SW 1271 (cell line): Measurements from ENCODE around the gene DDX18.
"Not testable (repeated sequence)": the region's sequence is repeated elsewhere in the genome, so short reads cannot be mapped to it uniquely, and the experiment has no call there.

Source experiments
- DNase-seq, 2 experiments: peaks; one replicate each; lab custom pipeline; 2025; lab: John Stamatoyannopoulos, UW

Gene DDX18

DNA sequence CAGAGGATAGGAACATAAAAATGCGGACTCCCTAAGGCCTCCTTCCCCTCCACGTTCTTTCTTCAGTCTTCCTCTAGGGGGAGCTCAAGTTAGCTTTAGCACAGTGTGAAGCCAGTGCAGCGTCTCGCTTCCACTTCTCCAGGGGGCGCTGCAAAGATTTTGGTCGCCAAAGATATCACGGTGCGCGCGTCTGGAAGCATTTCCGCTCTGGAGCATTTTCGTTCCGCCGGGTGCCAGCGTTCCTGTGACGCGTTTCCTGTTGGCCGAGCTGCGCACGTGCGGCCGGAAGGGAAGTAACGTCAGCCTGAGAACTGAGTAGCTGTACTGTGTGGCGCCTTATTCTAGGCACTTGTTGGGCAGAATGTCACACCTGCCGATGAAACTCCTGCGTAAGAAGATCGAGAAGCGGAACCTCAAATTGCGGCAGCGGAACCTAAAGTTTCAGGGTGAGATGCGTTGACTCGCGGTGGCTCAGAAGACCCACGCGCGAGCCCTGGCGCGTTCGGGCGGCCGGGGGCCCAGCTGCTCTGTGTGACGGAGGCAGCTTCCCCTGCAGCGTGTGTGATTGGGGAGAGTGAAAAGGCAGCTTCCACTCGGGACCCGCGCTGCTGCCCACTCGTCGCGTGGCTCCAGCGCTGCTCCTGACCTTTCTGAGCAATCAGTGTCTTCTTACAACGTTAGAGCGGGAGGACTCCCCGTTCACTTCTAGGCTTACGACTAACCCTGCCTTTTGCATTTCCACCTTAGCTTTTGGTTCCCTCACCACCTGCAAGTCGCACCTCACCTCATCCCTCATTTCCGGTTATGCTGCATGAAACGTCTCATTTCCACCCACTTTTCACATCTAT is at the start of gene DDX18:
DDX18 (plus strand) TSS at position 275 of the 848 bp plus-strand sequence; CDS start at position 362, 87 bp downstream.
- peak; percentile 96 to 98 for DNase-seq

- no peak for DNase-seq
Measured at GRCh38 chr2:117770730-117771129, 43.8 kb upstream of the DDX18 start.

DNA sequence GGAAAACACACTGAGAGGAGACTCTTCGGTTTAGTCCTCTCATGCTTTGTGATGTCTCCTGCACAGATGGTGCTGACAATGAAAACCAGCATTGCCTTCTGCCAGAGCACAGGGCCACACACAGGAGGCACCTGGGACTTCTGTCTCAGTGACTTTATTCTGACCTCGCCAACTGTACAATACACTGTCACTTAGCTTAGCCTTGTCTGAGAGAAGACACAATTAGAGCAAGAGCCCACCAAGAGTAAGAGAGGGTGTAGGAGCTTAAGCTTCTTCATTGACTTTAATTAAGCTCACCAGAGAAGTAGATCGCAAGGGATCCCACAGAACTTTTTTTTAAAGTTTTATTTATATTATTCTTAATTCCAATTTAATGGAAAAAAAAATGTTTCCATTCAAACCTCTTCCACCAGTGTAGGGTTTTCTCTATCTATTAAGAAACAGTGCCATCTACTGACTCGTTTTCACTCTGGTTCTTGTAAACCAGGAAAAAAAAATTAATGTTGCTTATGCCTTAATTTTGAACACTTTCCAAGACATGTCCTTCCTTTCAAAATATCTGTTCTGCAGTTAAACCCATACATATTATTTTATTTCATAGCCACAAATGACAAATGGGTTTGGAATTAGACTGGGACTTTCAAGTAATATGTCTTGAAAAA is 42.4 kb upstream of the DDX18 start:
- DNase-seq, result peak in 1 of 2 experiments; percentile 39

DNA sequence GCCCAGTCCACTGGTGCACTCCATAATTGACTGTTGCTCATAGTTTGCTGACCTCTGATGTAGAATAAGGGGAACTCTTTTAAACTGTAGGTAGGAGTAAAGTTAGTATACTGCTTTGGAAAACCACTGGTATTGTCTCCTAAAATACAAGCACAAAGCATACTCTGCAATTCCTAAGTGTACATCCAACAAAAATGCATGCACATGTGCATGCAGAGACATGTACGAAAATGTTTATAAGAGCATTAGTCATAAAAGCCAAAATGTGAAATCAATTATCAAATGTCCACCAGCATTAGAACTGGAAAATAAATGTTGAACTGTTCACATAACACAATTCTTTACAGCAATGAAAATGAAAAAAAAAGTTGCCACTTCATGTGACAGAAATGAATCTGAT is 39.8 kb upstream of the DDX18 start:
- no peak for DNase-seq

GRCh38 chr2:117775703-117776219 is 38.7 kb upstream of the DDX18 start:
- DNase-seq, result no peak

- no peak for DNase-seq
Measured at GRCh38 chr2:117776888-117777287, 37.6 kb upstream of the DDX18 start.

DNA sequence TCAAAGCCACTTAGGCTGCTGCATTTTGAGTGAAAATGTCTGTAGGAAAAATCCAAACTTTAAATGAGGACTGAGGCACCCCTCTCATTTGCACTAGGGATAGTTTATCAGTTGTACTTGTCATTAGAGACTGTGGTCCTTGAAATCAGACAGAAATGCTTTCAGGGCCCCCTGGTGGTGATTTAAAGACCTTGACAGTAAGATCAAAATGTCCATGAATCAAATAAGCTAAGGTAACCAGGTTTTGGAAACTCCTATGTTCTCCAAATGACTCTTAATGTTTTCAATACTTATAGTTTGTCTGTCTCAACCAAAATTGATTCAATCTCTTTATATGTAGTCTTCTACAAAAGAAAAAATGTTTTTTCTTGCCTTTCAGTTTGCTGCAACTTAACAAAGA is 28.8 kb upstream of the DDX18 start:
- DNase-seq, result peak in 1 of 2 experiments; percentile 45

- no peak for DNase-seq
Measured at GRCh38 chr2:117786520-117786919, 28.0 kb upstream of the DDX18 start.

DNA sequence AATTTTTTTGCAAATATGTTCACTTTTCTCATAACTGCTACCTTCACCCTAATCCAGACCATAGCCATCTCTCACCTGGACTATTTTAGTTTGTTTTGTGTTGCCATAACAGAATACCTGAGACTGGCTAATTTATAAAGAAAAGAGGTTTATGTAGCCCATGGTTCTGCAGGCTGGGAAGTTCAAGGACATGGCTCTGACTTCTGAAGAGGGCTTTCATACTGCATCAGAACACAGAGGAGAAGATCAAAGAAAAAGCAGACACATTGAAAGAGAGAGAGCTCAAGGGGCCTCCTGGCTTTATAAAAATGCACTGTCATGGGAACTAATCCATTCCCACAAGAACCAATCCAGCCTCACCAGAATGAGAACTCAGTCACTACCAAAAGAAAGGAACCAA is 25.0 kb upstream of the DDX18 start:
- no peak for DNase-seq

DNA sequence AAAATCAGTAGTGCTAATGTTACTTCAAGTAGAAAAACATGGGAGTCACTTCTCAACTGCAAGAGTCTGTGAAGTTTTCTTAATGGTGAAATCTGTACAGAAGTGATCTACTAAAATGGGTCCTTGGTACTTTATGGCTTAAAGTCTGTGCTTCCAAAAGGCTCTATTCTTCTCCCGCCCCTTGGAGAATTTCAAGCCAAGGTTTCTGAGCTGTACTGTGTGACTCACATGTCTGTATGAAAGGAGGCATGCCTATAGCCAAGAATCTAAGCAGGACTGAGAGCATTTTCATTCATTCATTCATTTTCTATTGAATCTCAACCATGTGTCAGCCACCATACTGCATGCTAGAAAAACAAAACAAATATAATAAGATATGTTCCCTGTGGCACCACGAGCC is 19.8 kb upstream of the DDX18 start:
- no peak for DNase-seq

DNA sequence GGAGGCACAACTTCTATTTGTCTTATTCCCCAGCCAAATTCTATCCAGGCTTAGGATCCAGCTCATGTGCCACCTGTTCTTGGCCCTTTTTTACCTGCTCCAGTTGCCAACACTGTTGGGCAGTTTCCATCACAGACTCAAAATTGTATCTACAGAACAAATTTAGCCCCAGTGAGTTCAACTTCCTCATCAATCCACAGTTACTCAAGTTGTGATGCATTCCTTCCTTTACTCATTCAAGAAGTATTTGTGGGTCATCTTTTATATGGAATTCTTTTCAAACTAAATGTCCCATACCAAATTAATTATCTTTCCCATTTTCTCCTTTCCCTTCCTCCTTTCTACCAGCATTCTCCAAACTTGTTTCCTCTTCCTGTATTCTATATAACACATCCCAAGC is 12.7 kb upstream of the DDX18 start:
- no peak for DNase-seq

DNA sequence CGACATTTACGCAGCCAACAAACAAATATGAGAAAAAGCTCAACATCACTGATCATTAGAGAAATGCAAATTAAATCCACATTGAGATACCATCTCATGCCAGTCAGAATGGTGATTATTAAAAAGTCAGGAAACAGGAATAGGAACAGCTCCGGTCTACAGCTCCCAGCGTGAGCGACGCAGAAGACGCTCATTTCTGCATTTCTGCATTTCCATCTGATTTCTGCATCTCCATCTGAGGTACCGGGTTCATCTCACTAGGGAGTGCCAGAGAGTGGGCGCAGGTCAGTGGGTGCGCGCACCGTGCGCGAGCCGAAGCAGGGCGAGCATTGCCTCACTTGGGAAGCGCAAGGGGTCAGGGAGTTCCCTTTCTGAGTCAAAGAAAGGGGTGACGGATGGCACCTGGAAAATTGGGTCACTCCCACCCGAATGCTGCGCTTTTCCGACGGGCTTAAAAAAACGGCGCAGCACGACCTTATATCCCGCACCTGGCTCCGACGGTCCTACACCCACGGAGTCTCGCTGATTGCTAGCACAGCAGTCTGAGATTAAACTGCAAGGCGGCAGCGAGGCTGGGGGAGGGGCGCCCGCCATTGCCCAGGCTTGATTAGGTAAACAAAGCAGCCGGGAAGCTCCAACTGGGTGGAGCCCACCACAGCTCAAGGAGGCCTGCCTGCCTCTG is 10.7 kb upstream of the DDX18 start:
- not testable (repeated sequence) for DNase-seq

- no peak for DNase-seq
Measured at GRCh38 chr2:117812443-117812842, 2.0 kb upstream of the DDX18 start.

- DNase-seq, result no peak
Measured at GRCh38 chr2:117815946-117816345, 1.5 kb downstream of the DDX18 start.

DNA sequence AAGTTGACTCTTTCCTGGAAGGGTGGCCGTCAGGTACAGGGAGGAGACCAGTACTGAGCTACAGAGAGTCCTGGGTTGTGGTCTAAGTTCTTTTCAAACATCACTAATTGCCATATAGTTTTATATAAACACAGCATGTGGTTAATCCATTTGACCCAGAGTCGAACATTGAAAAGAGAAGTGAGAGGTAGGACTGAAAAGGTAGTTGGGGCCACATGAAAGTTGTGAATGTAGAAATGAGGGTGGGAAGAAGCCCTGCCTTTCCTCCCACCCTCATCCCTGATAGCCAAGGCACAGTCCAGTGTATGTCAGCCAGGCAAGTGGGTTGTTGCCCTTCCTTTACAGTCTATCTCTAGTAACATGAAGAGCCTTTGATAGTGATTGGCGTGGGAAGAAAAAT is 4.4 kb downstream of the DDX18 start:
- DNase-seq, result no peak

GRCh38 chr2:117820444-117820843 is 6.0 kb downstream of the DDX18 start:
- no peak for DNase-seq

GRCh38 chr2:117825437-117825836 is 10.9 kb downstream of the DDX18 start:
- DNase-seq, result no peak

GRCh38 chr2:117827464-117827863 is 13.0 kb downstream of the DDX18 start:
- DNase-seq, result not testable (repeated sequence)

DNA sequence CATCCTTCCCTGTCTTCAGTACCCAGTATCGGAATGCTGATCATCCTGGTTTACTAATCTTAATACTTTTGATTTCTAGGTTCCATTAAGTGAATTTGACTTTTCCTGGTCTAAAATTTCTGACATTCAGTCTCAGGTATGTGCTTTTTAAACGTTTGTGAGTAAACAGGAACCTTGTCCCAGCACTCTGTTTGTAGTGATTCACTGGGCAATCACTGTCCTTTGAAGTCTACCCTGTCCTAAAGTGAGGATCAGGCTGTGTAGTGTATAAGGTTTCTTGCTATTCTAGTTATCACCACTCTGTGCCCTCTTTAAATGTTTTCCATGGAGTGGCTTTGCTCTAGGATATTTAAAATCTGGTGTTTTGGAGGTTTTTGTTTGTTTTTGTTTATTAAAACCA is 14.4 kb downstream of the DDX18 start:
- DNase-seq, result no peak

DNA sequence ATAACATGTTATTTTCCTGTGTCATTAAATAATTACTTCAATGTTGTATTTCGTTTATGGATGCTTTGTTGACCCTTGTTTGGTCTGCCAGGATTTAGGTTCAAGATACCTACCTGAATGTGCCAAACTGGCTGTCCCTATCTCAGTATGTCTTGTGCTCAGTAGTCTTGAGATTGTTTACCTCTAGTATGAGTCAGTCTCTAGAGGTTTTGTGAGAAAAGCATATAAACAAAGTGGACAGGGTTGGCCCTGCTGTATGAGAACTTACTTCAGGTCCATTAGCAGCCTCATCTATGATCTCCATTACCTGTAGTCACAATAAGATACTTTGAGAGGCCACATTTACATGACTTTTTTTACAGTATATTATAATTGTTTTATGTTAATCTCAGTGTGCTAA is 17.8 kb downstream of the DDX18 start:
- no peak for DNase-seq

GRCh38 chr2:117832905-117833613 is 18.6 kb downstream of the DDX18 start:
- DNase-seq, result no peak

DNA sequence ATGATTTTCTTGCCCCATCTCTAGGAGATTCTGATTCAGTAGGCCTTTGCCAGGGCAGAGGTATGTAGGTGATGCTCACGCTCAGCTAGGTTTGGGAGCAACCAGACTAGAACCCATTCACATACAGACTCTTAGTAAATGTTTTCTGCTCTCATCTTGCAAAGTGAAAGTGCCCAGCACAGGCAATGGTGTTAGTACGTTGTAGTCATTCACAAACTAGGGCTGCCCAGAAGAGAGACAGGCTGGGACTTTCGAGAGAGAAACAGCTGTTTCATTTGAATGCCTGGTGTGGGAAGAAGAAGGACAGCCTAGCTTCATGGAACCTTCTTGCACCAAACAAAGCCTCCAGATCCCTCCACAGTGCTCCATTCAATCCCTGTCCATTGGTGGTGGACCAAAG is 19.4 kb downstream of the DDX18 start:
- no peak for DNase-seq
